Left ventricle myocardium inferior (tissue), 1 donor: ENCODE results near the gene AGAP1. TPM values are rescaled to one million over a fixed set of nuclear protein-coding genes. Genes with fewer than 3 reads are reported as not detected.

ENCODE experiments used
- DNase-seq: peaks from one replicate; pipeline ENCODE4 v3.0.0-alpha.2; 2020
- H3K27ac ChIP-seq: fragments of 200-600 bp; replicated peaks from 2 replicates; pipeline ENCODE4 v1.8.0; 2021
- H3K27me3 ChIP-seq: fragments of 200-600 bp; 2 replicates; pipeline ENCODE4 v1.8.0; 2021; ENCODE audit warnings: low read depth
- H3K36me3 ChIP-seq: fragments of 200-600 bp; 2 replicates; pipeline ENCODE4 v1.8.0; 2021
- H3K4me1 ChIP-seq: fragments of 200-600 bp; 2 replicates; pipeline ENCODE4 v1.8.0; 2021
- H3K4me3 ChIP-seq: fragments of 200-600 bp; 2 replicates; pipeline ENCODE4 v1.8.0; 2021; ENCODE audit warnings: mild to moderate bottlenecking, moderate library complexity
- H3K9me3 ChIP-seq: fragments of 200-600 bp; replicated peaks from 2 replicates; pipeline ENCODE4 v1.8.0; 2021
- intact Hi-C: fragments of 100-400 bp; cut with micrococcal nuclease; formaldehyde crosslinking; loops from one replicate; pipeline ENCODE4 v1.11.0; 2022
- total RNA-seq: library from RNA; stranded (reverse); fragmentation: NEBNext Ultra II Directional; extraction: Animal tissue kit (Norgen Biotek cat#: 25700); gene quantifications from one replicate; pipeline ENCODE4 v1.2.1, GENCODE V29; 2021
- TF ChIP-seq, protein P1 (sequence below): fragments of 200-600 bp; IDR thresholded peaks from 2 replicates; pipeline ENCODE4 v1.8.0; 2021; ENCODE audit warnings: antibody characterized with exemption, mild to moderate bottlenecking, borderline replicate concordance
- donor health status: DM: no; HTN: yes; CAD: no; lungs with severe emphysema.

Gene AGAP1
- total RNA-seq, 1 donor from 2014 or later = 18.1 TPM

- no peaks in the 10 kb centered on the region for H3K36me3 ChIP-seq
- TF ChIP-seq, protein P1, sequence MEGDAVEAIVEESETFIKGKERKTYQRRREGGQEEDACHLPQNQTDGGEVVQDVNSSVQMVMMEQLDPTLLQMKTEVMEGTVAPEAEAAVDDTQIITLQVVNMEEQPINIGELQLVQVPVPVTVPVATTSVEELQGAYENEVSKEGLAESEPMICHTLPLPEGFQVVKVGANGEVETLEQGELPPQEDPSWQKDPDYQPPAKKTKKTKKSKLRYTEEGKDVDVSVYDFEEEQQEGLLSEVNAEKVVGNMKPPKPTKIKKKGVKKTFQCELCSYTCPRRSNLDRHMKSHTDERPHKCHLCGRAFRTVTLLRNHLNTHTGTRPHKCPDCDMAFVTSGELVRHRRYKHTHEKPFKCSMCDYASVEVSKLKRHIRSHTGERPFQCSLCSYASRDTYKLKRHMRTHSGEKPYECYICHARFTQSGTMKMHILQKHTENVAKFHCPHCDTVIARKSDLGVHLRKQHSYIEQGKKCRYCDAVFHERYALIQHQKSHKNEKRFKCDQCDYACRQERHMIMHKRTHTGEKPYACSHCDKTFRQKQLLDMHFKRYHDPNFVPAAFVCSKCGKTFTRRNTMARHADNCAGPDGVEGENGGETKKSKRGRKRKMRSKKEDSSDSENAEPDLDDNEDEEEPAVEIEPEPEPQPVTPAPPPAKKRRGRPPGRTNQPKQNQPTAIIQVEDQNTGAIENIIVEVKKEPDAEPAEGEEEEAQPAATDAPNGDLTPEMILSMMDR = no peak
- no peak for DNase-seq
- intact Hi-C loops = no loop called here
- no peaks in the 10 kb centered on the region for H3K9me3 ChIP-seq
- H3K27ac ChIP-seq = no peak overlapping the region
- no peak overlapping the region for H3K4me3 ChIP-seq
- H3K4me1 ChIP-seq = peaks cover 13% of the 10 kb centered on the region
- no peaks in the 10 kb centered on the region for H3K27me3 ChIP-seq
Measured at GRCh38 chr2:236107536-236107935, 613.7 kb downstream of the AGAP1 start.

- no peak overlapping the region for H3K27ac ChIP-seq
- H3K9me3 ChIP-seq = no peaks in the 10 kb centered on the region
- no peaks in the 10 kb centered on the region for H3K36me3 ChIP-seq
- no peak for DNase-seq
- TF ChIP-seq, protein P1 = no peak
- peaks cover 13% of the 10 kb centered on the region for H3K4me1 ChIP-seq
- no peaks in the 10 kb centered on the region for H3K27me3 ChIP-seq
- intact Hi-C loops = no loop called here
- H3K4me3 ChIP-seq = no peak overlapping the region
Measured at GRCh38 chr2:236107942-236108625, 614.2 kb downstream of the AGAP1 start.

DNA sequence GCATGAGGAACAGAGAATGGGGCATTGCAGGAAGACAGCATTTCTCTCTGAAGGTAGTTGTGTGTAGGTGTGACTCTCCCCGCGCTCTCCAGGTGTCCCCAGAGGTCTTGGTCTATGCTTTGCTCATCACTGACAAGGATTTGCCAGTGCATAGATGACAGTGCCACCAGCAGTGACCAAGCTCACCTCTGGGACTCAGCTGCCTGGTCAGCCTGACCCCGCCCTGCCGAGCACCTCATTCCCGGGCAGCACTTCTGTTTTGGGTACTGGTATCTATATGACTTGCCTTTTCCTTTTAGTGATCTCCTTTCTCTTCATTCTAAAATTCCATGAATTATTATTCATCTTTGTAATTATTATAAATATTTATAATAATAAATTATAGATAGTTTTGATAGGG is 615.2 kb downstream of the AGAP1 start:
- Histone ChIP-seq H3K9me3 (no peaks in the 10 kb centered on the region), H3K27me3 (no peaks in the 10 kb centered on the region), H3K4me3 (no peak overlapping the region), H3K4me1 (peaks cover 13% of the 10 kb centered on the region), H3K36me3 (no peaks in the 10 kb centered on the region), H3K27ac (no peak overlapping the region)
- TF ChIP-seq, protein P1 = no peak
- no peak for DNase-seq
- intact Hi-C loops = no loop called here

DNA sequence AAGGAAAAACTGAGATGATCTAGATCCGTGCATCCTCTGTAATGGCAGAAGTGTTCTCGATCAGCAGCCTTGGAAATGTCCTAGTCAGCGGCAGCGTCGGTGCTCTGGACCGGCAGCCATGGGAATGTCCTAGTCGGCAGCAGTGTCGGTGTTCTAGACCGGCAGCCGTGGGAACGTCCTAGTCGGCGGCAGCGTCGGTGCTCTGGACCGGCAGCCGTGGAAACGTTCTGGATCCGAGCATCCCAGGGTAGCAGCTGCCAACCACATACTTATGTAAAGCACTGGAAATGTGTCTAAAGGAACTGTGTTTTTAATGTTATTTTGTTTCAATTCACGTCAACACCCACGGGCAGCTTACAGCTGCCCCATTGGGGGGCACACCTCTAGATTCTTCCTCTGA is 615.6 kb downstream of the AGAP1 start:
- Histone ChIP-seq H3K9me3 (no peaks in the 10 kb centered on the region), H3K36me3 (no peaks in the 10 kb centered on the region), H3K27me3 (no peaks in the 10 kb centered on the region), H3K4me1 (peaks cover 13% of the 10 kb centered on the region), H3K27ac (no peak overlapping the region), H3K4me3 (no peak overlapping the region)
- DNase-seq = no peak
- TF ChIP-seq, protein P1 = no peak
- intact Hi-C loops = no loop called here

DNA sequence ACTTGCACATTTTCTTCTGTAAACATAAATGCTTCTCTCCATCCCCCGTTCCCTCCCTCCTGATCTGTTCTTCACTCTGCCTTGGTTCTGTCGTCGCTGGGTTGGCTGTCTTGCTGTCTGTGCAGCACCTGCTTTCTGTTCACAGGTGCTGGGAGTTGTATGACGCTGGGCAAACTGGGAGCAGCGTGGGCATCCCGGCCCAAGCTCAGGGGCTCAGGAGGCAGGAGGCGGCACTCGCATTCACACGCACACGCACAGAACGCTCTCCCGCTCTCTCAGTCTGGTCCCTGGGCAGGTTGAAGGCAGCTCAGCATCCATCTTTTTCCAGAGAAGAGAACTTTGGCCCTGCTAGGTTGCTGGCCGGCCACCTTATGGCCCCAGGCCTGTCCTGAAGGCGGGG is 618.6 kb downstream of the AGAP1 start:
- no peaks in the 10 kb centered on the region for H3K9me3 ChIP-seq
- TF ChIP-seq, protein P1 = no peak
- H3K4me1 ChIP-seq = peaks cover 11% of the 10 kb centered on the region
- H3K27ac ChIP-seq = no peak overlapping the region
- DNase-seq = no peak
- intact Hi-C loops = no loop called here
- H3K27me3 ChIP-seq = no peaks in the 10 kb centered on the region
- no peaks in the 10 kb centered on the region for H3K36me3 ChIP-seq
- H3K4me3 ChIP-seq = no peak overlapping the region
